GM19452 (cell line): ENCODE data around the gene CDH6.

ENCODE experiments used
- ATAC-seq: cut with Tn5 transposase; IDR thresholded peaks from one replicate; pipeline ENCODE4 v1.9.1; 2021; ENCODE audit not compliant: unreplicated experiment

CDH6 gene

DNA sequence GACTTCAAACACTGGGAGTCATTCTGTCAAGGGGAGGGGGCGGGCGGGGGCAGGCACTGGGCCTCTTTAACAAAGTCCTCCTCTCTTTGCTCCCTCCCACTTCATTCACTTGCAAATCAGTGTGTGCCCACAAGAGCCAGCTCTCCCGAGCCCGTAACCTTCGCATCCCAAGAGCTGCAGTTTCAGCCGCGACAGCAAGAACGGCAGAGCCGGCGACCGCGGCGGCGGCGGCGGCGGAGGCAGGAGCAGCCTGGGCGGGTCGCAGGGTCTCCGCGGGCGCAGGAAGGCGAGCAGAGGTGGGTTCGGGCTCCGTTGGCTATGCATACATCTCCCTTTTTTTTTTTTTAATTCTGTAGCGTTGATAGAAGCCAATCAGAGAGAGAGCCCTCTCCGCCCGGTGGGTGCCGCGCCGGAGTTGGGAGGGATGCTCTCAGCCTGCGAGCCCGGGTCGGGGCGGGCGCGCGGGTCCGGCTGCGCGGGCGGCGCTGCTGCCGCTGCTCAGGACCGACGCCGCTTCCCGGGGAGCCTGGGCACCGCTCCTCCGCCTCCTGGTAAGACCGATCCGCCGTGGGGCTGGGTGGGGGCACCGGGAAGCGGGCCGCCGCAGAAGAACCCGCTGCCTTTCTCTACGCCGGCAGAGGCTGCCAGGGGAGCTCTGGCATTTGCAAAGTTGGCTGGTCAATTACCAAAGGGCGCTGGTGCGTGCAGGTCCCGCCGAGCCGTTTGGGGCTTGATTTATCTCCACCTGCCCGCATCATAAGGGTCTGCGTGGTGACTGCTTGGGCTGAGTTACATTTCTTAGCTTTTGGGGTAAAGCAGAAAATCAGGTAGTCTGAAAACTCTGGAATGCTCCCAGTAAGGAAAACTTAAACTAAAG, at the start of gene CDH6:
TSS of gene CDH6 (plus strand) at position 96 of the 877 bp plus-strand sequence. CDS start 73,788 bp downstream, outside the sequence.
- ATAC-seq: no peak

DNA sequence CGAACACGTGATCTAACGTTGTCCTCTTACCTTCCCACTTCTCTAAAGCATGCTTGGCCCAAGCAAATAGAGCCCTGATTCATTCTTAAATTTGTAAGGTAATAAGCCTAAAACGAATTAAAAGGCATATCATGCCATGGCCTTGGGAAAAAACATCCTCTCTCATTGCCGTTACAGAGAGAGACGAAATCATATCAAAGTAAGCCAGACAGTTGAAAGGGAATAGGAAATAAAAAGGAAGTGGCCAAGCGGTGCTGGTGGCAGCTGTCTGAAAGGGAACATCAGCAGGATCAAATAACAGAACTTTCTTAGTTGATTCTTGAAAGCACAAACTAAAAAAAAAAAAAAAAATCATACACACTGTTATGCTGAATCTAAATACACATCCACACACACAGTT, 49.1 kb upstream of the CDH6 start:
- ATAC-seq: no peak

GRCh38 chr5:31148959-31149475, 44.5 kb upstream of the CDH6 start:
- no peak for ATAC-seq

GRCh38 chr5:31153521-31153920, 40.0 kb upstream of the CDH6 start:
- no peak for ATAC-seq

DNA sequence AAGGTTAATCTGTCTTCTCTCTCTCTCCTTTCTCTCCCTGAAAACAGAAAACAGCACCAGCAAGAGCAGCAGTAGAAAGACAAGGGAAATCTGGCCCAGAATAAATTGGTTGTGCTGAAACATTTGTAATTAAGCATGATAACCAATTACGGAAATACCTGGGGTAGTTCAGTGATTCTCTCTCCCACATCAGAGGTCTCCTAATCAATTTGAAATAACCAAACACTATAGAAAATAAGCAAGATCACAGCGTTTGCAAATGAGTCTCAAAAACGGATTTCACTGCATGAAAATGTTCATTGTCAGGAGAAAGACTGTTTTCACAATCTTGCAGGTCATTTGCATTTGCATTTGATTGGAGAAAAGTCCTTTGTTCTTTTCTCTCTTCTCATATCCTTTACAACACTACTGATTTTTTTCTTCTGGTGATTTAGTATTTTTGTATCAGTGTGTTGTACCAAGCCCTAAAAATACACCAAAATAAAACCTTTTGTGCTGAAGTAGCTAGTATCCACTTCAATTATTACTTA, 36.8 kb upstream of the CDH6 start:
- no peak for ATAC-seq

DNA sequence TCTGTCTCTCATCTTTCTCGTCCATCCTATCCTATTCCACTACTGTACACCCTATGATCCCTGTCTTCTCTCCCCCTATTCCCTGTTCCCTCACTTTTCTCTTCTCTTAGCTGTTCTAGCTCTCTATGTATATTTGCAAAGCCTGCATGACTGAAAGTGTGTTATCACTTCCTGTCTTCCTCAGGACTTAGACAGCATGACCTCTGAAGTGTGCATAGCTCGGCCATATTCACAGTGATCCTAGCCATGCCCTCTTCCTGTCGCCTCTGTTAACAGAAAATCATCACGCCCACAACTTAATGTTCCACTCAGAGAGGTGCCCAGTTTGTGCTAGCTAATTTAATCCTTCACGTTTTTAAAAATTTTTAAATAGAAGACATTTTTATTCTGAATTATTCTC, 35.8 kb upstream of the CDH6 start:
- no peak for ATAC-seq

- no peak for ATAC-seq
These were observed 34.8 kb upstream of the CDH6 start for GRCh38 chr5:31158686-31159085.

DNA sequence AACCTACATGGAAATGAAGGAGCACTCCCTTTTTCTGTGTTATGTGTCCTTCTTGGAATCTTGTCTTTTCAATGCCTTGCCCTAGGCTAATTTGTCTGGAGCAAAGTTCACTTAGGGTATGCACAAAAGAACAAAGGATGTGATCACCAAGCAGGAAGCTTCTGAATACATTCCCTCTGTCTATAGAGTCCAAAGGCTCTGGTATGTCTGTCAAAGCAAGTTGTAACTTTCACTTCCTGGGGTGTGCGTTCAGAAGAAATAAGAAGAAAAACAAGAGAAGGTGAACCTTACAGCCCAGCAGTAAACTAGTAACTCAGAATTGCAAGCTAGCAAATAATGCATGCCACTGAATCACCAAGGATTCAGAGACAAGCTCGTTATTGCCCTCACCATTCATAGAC, 31.7 kb upstream of the CDH6 start:
- ATAC-seq: no peak

DNA sequence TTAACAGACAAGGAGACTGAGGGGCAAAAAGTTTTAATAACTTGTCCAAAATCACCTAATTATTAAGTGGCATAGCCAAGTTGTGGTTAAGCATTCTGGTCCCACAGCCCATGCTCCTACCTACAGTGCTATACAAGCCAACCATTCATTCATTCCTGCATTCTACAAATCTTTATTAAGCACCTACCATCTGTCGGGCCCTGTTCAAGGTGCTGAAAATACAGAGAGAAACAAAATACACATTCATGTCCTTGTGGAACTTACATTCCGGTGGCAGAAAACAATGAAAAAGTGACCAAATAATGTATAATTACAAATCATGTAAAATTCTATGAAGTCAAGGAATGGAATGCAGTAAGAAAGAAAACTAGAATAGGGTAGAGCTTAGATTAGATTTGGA, 27.8 kb upstream of the CDH6 start:
- ATAC-seq: no peak

- no peak for ATAC-seq
These were observed 24.1 kb upstream of the CDH6 start for GRCh38 chr5:31169379-31169778.

GRCh38 chr5:31172881-31173280, 20.6 kb upstream of the CDH6 start:
- no peak for ATAC-seq

DNA sequence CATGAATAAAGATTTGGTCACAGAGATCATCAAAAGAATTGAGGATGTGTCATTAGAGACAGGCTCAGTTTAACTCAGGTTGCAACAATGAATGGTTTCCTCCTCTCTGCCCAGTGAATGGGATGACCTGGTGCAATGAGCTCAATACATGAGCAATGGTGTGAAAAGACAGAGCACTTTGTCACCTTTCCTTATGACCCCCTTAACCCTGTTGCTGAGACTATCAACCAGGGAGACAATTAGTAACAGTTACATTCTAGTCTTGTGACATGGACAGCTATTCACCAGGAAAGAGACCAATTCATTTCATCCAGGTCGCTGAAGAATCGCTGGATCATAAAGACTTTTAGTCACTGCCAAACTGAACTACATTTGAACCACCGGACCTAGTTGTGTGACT, 19.9 kb upstream of the CDH6 start:
- no peak for ATAC-seq

GRCh38 chr5:31181376-31181987, 12.0 kb upstream of the CDH6 start:
- no peak for ATAC-seq

DNA sequence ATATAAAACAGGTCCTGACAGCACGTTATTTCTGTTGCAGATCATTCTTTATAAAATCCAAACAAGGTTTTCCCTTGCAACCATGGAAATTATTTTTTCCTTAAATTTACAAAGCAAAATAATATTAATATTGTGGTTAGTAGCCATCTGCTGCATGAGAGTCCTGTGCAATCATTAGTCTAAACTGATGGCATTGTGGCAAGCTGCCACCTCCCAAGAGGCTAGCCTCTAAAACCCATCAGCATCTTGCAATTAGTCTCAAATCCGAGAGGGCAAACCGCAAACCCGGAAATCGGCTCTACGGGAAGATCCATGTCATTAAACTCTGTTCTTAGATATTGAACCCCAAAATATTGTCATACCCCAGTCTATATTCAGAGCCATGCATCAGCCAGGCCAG, 11.3 kb upstream of the CDH6 start:
- no peak for ATAC-seq

DNA sequence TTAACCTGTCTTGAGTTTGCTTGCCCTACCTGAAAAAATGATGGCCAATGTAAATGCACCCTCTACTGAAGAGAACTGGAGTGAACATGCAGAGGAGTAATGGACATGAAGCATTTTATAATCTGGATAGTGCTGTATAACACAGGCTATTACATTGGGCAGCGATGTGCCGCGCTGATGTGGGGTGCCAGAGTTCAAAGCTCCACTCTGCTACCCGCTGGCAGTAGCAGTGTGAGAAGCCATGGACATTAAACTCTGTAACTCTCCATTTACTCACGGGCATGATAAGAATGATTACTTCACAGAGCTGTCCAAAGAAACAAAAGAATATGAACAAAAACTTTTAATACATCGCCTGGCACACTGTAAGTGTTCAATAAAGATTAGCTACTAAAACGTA, 7.5 kb upstream of the CDH6 start:
- no peak for ATAC-seq

- no peak for ATAC-seq
These were observed 6.7 kb upstream of the CDH6 start for GRCh38 chr5:31186672-31187267.

GRCh38 chr5:31187591-31187990, 5.9 kb upstream of the CDH6 start:
- no peak for ATAC-seq

DNA sequence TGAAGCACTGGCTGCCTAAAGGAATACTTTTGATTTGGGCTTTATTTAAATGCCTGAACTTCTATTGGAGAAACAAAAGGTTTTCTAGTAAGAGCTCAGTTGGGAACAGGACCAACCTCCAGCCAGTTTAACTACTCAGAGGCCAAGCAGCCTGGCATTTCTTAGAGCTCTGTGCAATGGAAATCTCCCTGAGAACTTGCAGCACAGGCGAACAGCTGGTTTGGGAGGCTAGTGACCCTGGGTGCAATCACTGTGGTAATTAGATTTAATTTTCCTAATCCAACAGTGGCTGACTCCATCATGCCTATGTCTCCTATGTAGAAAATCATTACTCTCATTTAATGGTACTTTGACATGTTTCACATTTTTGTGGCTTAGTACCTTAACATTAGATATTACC, 1.0 kb upstream of the CDH6 start:
- no peak for ATAC-seq

DNA sequence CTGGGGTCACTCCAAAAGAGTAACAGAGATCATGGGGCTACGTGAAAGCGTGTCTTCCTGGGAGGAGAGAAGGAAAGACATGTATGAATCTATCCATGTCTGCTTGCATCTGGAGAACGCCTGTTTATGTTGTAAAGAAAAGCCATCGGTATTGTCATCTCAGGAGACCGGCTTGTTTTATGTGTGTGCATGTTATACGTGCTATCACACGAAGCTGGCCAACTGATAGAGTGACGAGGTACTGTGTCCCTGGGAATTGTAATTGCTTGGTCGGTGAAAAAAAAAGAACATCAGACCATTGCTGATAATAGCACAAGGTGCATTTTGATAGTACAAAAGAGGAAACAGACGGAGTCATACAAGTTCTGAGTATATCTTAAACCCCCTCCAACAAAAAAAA, 370 bp upstream of the CDH6 start:
- no peak for ATAC-seq

GRCh38 chr5:31194468-31194813, 955 bp downstream of the CDH6 start:
- ATAC-seq: no peak

GRCh38 chr5:31194892-31195555, 1.5 kb downstream of the CDH6 start:
- ATAC-seq: no peak
